B cell (primary cell): ENCODE results near the gene FRMD4B. TPM values are rescaled to one million over a fixed set of nuclear protein-coding genes. Genes with fewer than 3 reads are reported as not detected.

Experiments
- ATAC-seq: fragments of 200-7000 bp; cut with Tn5 transposase; one replicate; pipeline ENCODE4 v1.10.0; 2021; ENCODE audit warnings: low read depth, mild to moderate bottlenecking, moderate number of reproducible peaks, moderate library complexity
- CTCF ChIA-PET: fragments of 350-600 bp; sonication (Branson Sonifier 250); formaldehyde crosslinking; loops from one replicate; lab custom pipeline; 2021; ENCODE audit warnings: antibody characterized with exemption, inconsistent platforms; lab: Charles Lee
- POLR2A ChIA-PET: fragments of 350-600 bp; sonication (Branson Sonifier 250); formaldehyde crosslinking; loops from one replicate; lab custom pipeline; 2021; ENCODE audit warnings: antibody characterized with exemption; lab: Charles Lee
- DNase-seq: peaks from one replicate; pipeline ENCODE4 v3.0.0; 2013
- H2AFZ ChIP-seq: 2 replicates; pipeline ENCODE4 v1.6.1; 2012; ENCODE audit warnings: mild to moderate bottlenecking, low read depth, low read length; ENCODE audit not compliant: insufficient read depth, poor library complexity, severe bottlenecking
- H3K27ac ChIP-seq, 2 donors: 1 replicate in 1 of 2; 2 replicates in 1 of 2; pipeline ENCODE4 v1.5.1; 2012 to 2013; ENCODE audit warnings: low read length in 2 of 2, mild to moderate bottlenecking in 2 of 2, moderate library complexity in 1 of 2
- H3K27me3 ChIP-seq, 4 experiments: fragments of 200-600 bp in 1 of 4; sonication (generic) in 1 of 4; replicated peaks in 1 of 4; 1 replicate in 2 of 4; 2 replicates in 2 of 4; pipeline versions ENCODE4 v1.6.1 to v1.7.0; 2013 to 2016; ENCODE audit warnings: low read length in 3 of 4, mild to moderate bottlenecking in 2 of 4, mixed read lengths in 1 of 4, moderate library complexity in 1 of 4; ENCODE audit not compliant: insufficient read depth in 4 of 4, control insufficient read depth in 3 of 4; ENCODE audit errors: control extremely low read depth in 1 of 4
- H3K36me3 ChIP-seq, 2 experiments: replicated peaks in 1 of 2; 1 replicate in 1 of 2; 2 replicates in 1 of 2; pipeline versions ENCODE4 v1.6.1 to v1.7.1; 2013; ENCODE audit warnings: low read length in 1 of 2; ENCODE audit not compliant: insufficient read depth in 2 of 2, control insufficient read depth in 1 of 2; ENCODE audit errors: control extremely low read depth in 1 of 2, extremely low read depth in 1 of 2
- H3K4me1 ChIP-seq, 2 donors: fragments of 200-600 bp in 1 of 2; sonication (generic) in 1 of 2; 1 replicate in 1 of 2; 2 replicates in 1 of 2; pipeline versions ENCODE4 v1.5.1 to v1.6.1; 2013 to 2017; ENCODE audit warnings: low read length in 2 of 2; ENCODE audit not compliant: control insufficient read depth in 2 of 2, insufficient read depth in 2 of 2
- H3K4me2 ChIP-seq: replicated peaks from 2 replicates; pipeline ENCODE3; 2012; ENCODE audit warnings: mild to moderate bottlenecking, low read depth, low read length; ENCODE audit not compliant: poor library complexity, severe bottlenecking
- H3K4me3 ChIP-seq, 5 experiments: fragments of 200-600 bp in 1 of 5; sonication (generic) in 1 of 5; 1 replicate in 3 of 5; 2 replicates in 2 of 5; pipeline versions ENCODE4 v1.5.1 to v1.7.0; 2011 to 2016; ENCODE audit warnings: low read length in 4 of 5, mild to moderate bottlenecking in 4 of 5, low read depth in 2 of 5, control low read depth in 1 of 5, moderate library complexity in 1 of 5; ENCODE audit not compliant: insufficient read depth in 1 of 5; ENCODE audit errors: control extremely low read depth in 1 of 5, extremely low read depth in 1 of 5
- H3K79me2 ChIP-seq: fragments of 200-600 bp; sonication (generic); one replicate; pipeline ENCODE4 v1.6.0; 2016; ENCODE audit warnings: low read length; ENCODE audit not compliant: control insufficient read depth, insufficient read depth
- H3K9ac ChIP-seq: fragments of 200-600 bp; sonication (generic); 2 replicates; pipeline ENCODE4 v1.6.1; 2017; ENCODE audit warnings: mild to moderate bottlenecking, low read length, moderate library complexity
- H3K9me3 ChIP-seq, 3 donors: one replicate each; pipeline versions ENCODE4 v1.6.1 to v1.7.1; 2013; ENCODE audit warnings: low read length in 2 of 3; ENCODE audit not compliant: control insufficient read depth in 2 of 3, insufficient read depth in 1 of 3; ENCODE audit errors: control extremely low read depth in 1 of 3
- H4K20me1 ChIP-seq: 2 replicates; pipeline ENCODE4 v1.6.0; 2012; ENCODE audit warnings: mild to moderate bottlenecking, low read length; ENCODE audit not compliant: insufficient read depth, control insufficient read depth, poor library complexity, severe bottlenecking
- H3K27ac Mint-ChIP-seq: one replicate; pipeline ENCODE4 v1.8.0; 2021; ENCODE audit warnings: mixed read lengths
- H3K27me3 Mint-ChIP-seq: one replicate; pipeline ENCODE4 v1.8.0; 2021; ENCODE audit warnings: mixed read lengths
- H3K4me1 Mint-ChIP-seq: one replicate; pipeline ENCODE4 v1.8.0; 2021; ENCODE audit warnings: mixed read lengths
- H3K4me3 Mint-ChIP-seq: one replicate; pipeline ENCODE4 v1.8.0; 2021; ENCODE audit warnings: mixed read lengths
- H3K9me3 Mint-ChIP-seq: one replicate; pipeline ENCODE4 v1.8.0; 2022; ENCODE audit warnings: mixed read lengths; ENCODE audit not compliant: insufficient read depth
- EZH2 ChIP-seq: IDR thresholded peaks from 2 replicates; pipeline ENCODE4 v1.6.1; 2012; ENCODE audit warnings: borderline replicate concordance, low read depth, mild to moderate bottlenecking, moderate library complexity, low read length; ENCODE audit not compliant: insufficient read depth, poor library complexity, severe bottlenecking
- whole genome bisulfite sequencing: methylation state at CpG from one replicate; pipeline ENCODE4 v1.1.5; 2013; ENCODE audit warnings: missing lambda C conversion rate; ENCODE audit not compliant: insufficient coverage; 5-methylcytosine and 5-hydroxymethylcytosine counted together
- intact Hi-C: fragments of 100-400 bp; cut with micrococcal nuclease; formaldehyde crosslinking; loops from one replicate; pipeline ENCODE4 v1.10.0; 2022
- polyA plus RNA-seq: library from polyadenylated mRNA; depleted of rRNA; stranded (reverse); fragments of >200 nt; gene quantifications from 2 replicates; pipeline ENCODE4 v1.2.3, GENCODE V29; 2012
- total RNA-seq, 2 donors: library from RNA; stranded (reverse); fragments of 120-200 nt in 1 of 2; gene quantifications; 1 replicate in 1 of 2; 2 replicates in 1 of 2; pipeline versions ENCODE4 v1.2.3 to v1.2.4, GENCODE V29; 2013 to 2022
- TF ChIP-seq, protein P1 (sequence below): fragments of 200-600 bp; IDR thresholded peaks from one replicate; pipeline ENCODE4 v1.8.0; 2022; ENCODE audit warnings: antibody characterized with exemption, mild to moderate bottlenecking

Gene FRMD4B
- total and polyA plus RNA-seq, 2 donors (not counting 1 experiment from before 2014, with no cell fraction given), result 0.06 to 0.20 TPM

DNA sequence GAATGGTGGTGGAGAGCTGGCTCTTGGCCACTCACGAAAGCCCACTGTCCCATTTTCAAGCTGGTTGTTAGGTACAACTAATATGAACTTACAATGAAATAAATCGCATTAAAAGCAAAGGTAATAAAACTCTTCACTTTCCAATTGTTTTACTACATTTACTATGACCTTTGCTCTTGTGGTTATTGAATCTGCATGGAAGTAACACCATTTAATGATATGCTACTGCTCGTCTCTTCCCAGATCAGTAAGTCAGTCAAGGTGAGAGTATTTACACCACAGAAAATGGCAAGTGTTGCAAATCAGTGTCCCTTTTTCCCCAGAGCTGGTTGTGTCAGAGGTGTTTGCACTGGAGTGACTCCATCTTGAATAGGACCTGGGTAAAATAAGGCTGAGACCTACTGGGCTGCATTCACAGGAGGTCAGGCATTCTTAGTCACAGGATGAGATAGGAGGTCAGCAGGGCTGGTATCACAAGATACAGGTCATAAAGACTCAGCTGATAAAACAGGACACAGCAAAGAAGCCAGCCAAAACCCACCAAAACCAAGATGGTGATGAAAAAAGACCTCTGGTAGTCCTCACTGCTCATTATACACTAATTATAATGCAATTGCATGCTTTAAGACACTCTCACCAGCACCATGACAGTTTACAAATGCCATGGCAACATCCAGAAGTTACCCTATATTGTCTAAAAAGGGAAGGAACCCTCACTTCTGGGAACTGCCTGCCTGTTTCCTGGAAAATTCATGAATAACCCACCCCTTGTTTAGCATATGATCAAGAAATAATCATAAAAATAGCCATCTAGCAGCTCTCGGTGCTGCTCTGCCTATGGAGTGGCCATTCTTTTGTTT, 57.6 kb downstream of the FRMD4B start:
- peaks cover 46% of the 10 kb centered on the region for H3K4me1 Mint-ChIP-seq
- ATAC-seq (no peak), DNase-seq (no peak)
- no peaks in the 10 kb centered on the region for H3K9me3 ChIP-seq
- H3K4me3 Mint-ChIP-seq, result peak overlapping the region; percentile 27
- no peaks in the 10 kb centered on the region for H3K79me2 ChIP-seq
- H2AFZ ChIP-seq, result peak overlapping the region; percentile 58
- intact Hi-C loops, result no loop called here
- no peaks in the 10 kb centered on the region for H4K20me1 ChIP-seq
- ChIA-PET CTCF (no interaction called here), POLR2A (no interaction called here)
- no peaks in the 10 kb centered on the region for H3K9me3 Mint-ChIP-seq
- no peak overlapping the region for H3K27ac ChIP-seq
- no peak overlapping the region for H3K4me3 ChIP-seq
- no CpG with 5 or more reads among the region's 4 CpGs for WGBS
- peaks cover 3% of the 10 kb centered on the region for H3K27me3 Mint-ChIP-seq
- peaks cover 34 to 38% of the 10 kb centered on the region in 2 donors for H3K4me1 ChIP-seq
- peak overlapping the region; percentile 8 for H3K4me2 ChIP-seq
- no peak for TF ChIP-seq EZH2
- TF ChIP-seq, protein P1, sequence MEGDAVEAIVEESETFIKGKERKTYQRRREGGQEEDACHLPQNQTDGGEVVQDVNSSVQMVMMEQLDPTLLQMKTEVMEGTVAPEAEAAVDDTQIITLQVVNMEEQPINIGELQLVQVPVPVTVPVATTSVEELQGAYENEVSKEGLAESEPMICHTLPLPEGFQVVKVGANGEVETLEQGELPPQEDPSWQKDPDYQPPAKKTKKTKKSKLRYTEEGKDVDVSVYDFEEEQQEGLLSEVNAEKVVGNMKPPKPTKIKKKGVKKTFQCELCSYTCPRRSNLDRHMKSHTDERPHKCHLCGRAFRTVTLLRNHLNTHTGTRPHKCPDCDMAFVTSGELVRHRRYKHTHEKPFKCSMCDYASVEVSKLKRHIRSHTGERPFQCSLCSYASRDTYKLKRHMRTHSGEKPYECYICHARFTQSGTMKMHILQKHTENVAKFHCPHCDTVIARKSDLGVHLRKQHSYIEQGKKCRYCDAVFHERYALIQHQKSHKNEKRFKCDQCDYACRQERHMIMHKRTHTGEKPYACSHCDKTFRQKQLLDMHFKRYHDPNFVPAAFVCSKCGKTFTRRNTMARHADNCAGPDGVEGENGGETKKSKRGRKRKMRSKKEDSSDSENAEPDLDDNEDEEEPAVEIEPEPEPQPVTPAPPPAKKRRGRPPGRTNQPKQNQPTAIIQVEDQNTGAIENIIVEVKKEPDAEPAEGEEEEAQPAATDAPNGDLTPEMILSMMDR, result no peak
- no peaks in the 10 kb centered on the region for H3K27me3 ChIP-seq
- H3K27ac Mint-ChIP-seq, result no peak overlapping the region
- no peaks in the 10 kb centered on the region for H3K36me3 ChIP-seq
- no peak overlapping the region for H3K9ac ChIP-seq

DNA sequence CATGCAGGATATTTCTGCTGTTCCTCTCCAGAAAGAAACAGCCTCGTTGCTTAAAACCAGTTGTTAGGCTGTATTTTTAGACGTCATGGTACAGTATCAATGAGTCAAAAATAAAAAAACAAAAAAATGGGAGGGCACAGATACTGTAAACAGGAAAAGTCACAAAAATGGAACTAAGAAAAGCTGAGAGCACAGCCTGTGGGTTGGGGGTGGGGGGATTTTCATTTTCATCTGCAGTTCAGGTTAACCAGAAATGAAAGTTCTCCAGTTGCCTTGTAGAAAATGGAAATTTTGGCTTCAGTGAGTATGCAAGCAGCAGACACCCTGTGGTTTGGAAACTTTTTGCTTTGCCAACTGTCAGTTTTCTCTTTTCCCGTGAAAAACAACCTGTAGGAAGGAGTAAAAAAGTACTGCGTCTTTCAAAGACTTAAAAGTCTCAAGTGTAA, 59.0 kb downstream of the FRMD4B start:
- TF ChIP-seq, protein P1, result no peak
- no peak for TF ChIP-seq EZH2
- Histone ChIP-seq H3K4me1 (peaks cover 34 to 38% of the 10 kb centered on the region in 2 donors), H3K4me3 (peak overlapping the region in 1 of 5 experiments; percentile 22), H3K9ac (peak overlapping the region; percentile 45), H4K20me1 (no peaks in the 10 kb centered on the region), H3K27me3 (no peaks in the 10 kb centered on the region), H3K36me3 (no peaks in the 10 kb centered on the region), H2AFZ (peak overlapping the region; percentile 58), H3K9me3 (no peaks in the 10 kb centered on the region), H3K27ac (peak overlapping the region in 1 of 2 donors; percentile 54), H3K4me2 (peak overlapping the region; percentile 58), H3K79me2 (no peaks in the 10 kb centered on the region)
- peak overlapping the region; percentile 69 for H3K27ac Mint-ChIP-seq
- peak overlapping the region; percentile 76 for H3K4me3 Mint-ChIP-seq
- H3K9me3 Mint-ChIP-seq, result no peaks in the 10 kb centered on the region
- ChIA-PET CTCF (interaction anchor here (0.9 to 1.0 kb wide), 3 partner anchors 21 to 165 kb away, joined by 3 to 4 read pairs (median 3); no protein-coding TSS in a partner anchor), POLR2A (no interaction called here)
- intact Hi-C loops, result no loop called here
- ATAC-seq (peak; percentile 70), DNase-seq (peak; percentile 40)
- H3K27me3 Mint-ChIP-seq, result peaks cover 3% of the 10 kb centered on the region
- H3K4me1 Mint-ChIP-seq, result peaks cover 46% of the 10 kb centered on the region
- WGBS, result 0% methylated on average over 2 of the region's 4 CpGs
